DND-41 (cell line): Measurements from ENCODE around the gene ADORA2B.

Experiments
- EZH2 ChIP-seq: IDR thresholded peaks from 3 replicates; pipeline ENCODE4 v1.6.1; 2012; ENCODE audit warnings: borderline replicate concordance, low read depth, mild to moderate bottlenecking, moderate library complexity, low read length, inconsistent platforms; ENCODE audit not compliant: severe bottlenecking
- TF ChIP-seq, protein P1 (sequence below): IDR thresholded peaks from 2 replicates; pipeline ENCODE4 v1.5.1; 2012; ENCODE audit warnings: borderline replicate concordance, low read length, moderate library complexity, mild to moderate bottlenecking; ENCODE audit not compliant: poor library complexity, severe bottlenecking; ENCODE audit errors: extremely low read depth

DNA sequence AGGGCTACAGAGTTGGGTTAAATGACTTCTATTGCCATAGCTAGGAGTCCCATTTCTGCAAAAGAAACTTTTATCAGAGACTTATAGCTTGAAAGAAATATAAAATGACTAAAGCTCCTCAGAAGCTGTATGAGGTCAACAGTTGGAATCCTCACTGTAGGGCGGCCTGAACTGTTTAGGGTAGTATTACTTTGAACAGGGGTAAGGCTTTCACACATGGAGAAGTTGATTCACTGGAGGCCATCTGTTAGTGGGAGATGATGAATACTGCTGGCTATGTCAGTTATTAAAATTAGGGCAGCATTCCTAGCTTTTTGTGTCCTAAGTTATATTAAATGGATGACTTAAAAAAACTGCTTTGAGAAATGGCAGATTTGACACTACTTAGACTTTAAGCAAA lies 60.7 kb downstream of the ADORA2B start:
- no peak for TF ChIP-seq EZH2
- TF ChIP-seq, protein P1, sequence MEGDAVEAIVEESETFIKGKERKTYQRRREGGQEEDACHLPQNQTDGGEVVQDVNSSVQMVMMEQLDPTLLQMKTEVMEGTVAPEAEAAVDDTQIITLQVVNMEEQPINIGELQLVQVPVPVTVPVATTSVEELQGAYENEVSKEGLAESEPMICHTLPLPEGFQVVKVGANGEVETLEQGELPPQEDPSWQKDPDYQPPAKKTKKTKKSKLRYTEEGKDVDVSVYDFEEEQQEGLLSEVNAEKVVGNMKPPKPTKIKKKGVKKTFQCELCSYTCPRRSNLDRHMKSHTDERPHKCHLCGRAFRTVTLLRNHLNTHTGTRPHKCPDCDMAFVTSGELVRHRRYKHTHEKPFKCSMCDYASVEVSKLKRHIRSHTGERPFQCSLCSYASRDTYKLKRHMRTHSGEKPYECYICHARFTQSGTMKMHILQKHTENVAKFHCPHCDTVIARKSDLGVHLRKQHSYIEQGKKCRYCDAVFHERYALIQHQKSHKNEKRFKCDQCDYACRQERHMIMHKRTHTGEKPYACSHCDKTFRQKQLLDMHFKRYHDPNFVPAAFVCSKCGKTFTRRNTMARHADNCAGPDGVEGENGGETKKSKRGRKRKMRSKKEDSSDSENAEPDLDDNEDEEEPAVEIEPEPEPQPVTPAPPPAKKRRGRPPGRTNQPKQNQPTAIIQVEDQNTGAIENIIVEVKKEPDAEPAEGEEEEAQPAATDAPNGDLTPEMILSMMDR: no peak
